ENCODE data around the gene TCF15.

- no peak for TF ChIP-seq CTCF (IDR thresholded peaks at IDR 0.05; ENCODE audit: low read length)
- no peak for TF ChIP-seq EZH2 (IDR thresholded peaks at IDR 0.05; ENCODE audit: borderline replicate concordance, low read length)
These were observed 36.5 kb downstream of the TCF15 start for GRCh38 chr20:573414-574296.

Data from OCI-LY1 (cell line).